Esophagus (tissue), 2 donors: ENCODE data around the gene ANKS6. TPM values are rescaled to one million over a fixed set of nuclear protein-coding genes. Genes with fewer than 3 reads are reported as not detected.

ENCODE experiments used
- H3K27ac ChIP-seq, 2 donors: one replicate each; pipeline ENCODE4 v1.5.1; 2013; ENCODE audit warnings: low read depth in 2 of 2, mild to moderate bottlenecking in 2 of 2, inconsistent platforms in 1 of 2, low read length in 1 of 2, moderate library complexity in 1 of 2
- H3K27me3 ChIP-seq, 2 donors: one replicate each; pipeline ENCODE4 v1.6.1; 2013; ENCODE audit warnings: low read length in 2 of 2, control low read depth in 1 of 2, mild to moderate bottlenecking in 1 of 2; ENCODE audit not compliant: insufficient read depth in 2 of 2, control insufficient read depth in 1 of 2
- H3K36me3 ChIP-seq, 2 donors: one replicate each; pipeline ENCODE4 v1.6.1; 2013; ENCODE audit warnings: low read length in 1 of 2; ENCODE audit not compliant: control insufficient read depth in 2 of 2, insufficient read depth in 2 of 2
- H3K4me1 ChIP-seq, 2 donors: one replicate each; pipeline ENCODE4 v1.6.1; 2013; ENCODE audit warnings: low read length in 1 of 2; ENCODE audit not compliant: control insufficient read depth in 2 of 2, insufficient read depth in 2 of 2
- H3K4me3 ChIP-seq, 2 donors: one replicate each; pipeline ENCODE4 v1.5.1; 2013; ENCODE audit warnings: low read length in 2 of 2, mild to moderate bottlenecking in 2 of 2, low read depth in 1 of 2, moderate library complexity in 1 of 2
- H3K9me3 ChIP-seq, 2 donors: one replicate each; pipeline ENCODE4 v1.6.1; 2013; ENCODE audit warnings: mild to moderate bottlenecking in 2 of 2, low read depth in 1 of 2, low read length in 1 of 2, moderate library complexity in 1 of 2; ENCODE audit not compliant: control insufficient read depth in 2 of 2, insufficient read depth in 1 of 2
- WGBS, 2 donors: extraction: QIAGEN DNeasy Blood & Tissue Kit; methylation state at CpG; one replicate each; pipeline ENCODE4 v1.1.7; 2013; 5-methylcytosine and 5-hydroxymethylcytosine counted together
- polyA plus RNA-seq, 2 donors: library from polyadenylated mRNA; stranded (reverse); fragments of 200-250 nt; gene quantifications; one replicate each; pipeline ENCODE4 v1.2.3, GENCODE V29; 2013
- donor health status: healthy with polysubstance abuse.
- donor health status: Bipolar disorder and iron deficiency.

Gene ANKS6
- polyA plus RNA-seq, 2 donors: 9.6 to 12.9 TPM

DNA sequence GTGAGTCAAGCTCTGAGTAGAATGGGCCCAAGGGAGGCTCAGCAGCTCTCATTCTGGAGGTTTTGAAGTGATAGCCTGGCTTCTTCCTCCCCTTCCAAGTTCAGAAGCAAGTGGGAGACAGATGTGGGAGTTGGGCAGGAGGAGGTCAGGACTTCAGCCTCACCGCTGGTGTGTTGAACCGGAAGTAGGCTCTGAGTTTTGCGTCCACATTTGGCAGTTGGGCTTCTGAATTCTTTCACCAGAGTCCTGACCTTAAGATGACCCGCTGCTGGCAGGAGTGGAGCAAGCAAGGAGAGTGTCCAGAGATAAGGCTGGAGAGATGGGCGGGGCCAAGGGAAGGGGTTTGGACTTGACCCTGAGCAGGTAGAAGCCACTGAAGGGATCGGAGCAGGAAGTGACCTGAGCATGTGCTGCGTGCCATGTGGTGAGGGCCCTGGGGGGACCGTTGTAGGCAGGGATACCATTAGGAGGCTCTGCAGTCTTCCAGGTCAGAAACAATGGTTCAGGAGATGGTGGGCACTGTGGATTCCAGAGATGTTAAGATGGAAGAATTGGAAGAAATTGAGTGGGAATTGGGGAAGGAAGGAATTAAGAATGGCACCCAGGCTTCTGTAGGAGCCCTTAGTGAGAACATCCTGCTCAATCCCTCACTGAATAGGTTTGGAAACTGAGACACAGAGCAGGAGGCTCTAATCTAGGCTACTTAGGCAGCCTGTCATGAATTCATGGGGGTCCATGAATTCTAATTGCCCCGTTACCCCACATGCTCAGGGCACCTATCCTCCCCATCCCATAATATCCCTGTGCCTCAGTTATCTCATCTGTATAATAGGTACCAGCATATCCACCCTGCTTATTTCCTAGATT, 37.0 kb upstream of the ANKS6 start:
- Histone ChIP-seq H3K36me3 (peaks cover 8 to 16% of the 10 kb centered on the region in 2 donors), H3K4me1 (no peaks in the 10 kb centered on the region)
- 85 to 86% methylated on average over 9 of the region's 9 CpGs for WGBS, 2 donors

DNA sequence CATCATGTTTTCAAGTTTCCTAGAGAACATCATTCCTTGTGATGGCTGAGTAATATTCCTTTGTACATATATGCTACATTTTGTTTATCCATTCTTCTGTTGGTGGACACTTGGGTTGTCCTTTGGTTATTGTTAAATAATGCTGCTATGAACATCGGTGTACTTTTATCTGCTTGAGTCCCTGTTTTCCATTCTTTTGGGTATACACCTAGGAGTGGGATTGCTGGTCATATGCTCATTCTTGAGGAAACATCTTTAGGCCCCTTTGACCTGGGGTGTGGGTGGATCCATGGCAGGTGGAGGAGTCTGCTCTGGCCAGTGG, 36.4 kb upstream of the ANKS6 start:
- H3K4me1 ChIP-seq: no peaks in the 10 kb centered on the region
- H3K4me3 ChIP-seq: no peak overlapping the region
- no peak overlapping the region for H3K27ac ChIP-seq
- peaks cover 8 to 19% of the 10 kb centered on the region in 2 donors for H3K36me3 ChIP-seq
- no peaks in the 10 kb centered on the region for H3K27me3 ChIP-seq
- WGBS, 2 donors: 97 to 100% methylated on average over 1 of the region's 1 CpG
- H3K9me3 ChIP-seq: no peaks in the 10 kb centered on the region

More for the DNA sequence above, 37.0 kb upstream of the ANKS6 start:
- no peaks in the 10 kb centered on the region for H3K27me3 ChIP-seq
- no peaks in the 10 kb centered on the region for H3K9me3 ChIP-seq
- H3K4me3 ChIP-seq: no peak overlapping the region
- H3K27ac ChIP-seq: no peak overlapping the region

DNA sequence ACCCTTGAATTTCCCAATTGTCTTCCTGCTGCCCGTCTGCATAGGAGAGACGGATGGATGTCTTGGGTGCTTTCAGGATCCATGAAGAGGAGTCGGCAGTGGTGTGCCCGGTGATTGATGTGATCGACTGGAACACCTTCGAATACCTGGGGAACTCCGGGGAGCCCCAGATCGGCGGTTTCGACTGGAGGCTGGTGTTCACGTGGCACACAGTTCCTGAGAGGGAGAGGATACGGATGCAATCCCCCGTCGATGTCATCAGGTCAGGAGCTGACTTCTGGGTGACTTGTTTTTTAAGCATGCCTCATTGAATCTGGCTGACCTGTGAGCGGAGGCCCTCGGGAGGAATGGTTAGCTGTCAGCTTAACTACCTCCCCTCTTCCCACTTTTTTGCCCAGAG, 35.3 kb upstream of the ANKS6 start:
- Histone ChIP-seq H3K27me3 (no peaks in the 10 kb centered on the region), H3K4me3 (no peak overlapping the region), H3K27ac (no peak overlapping the region), H3K36me3 (peaks cover 5 to 20% of the 10 kb centered on the region in 2 donors), H3K4me1 (no peaks in the 10 kb centered on the region), H3K9me3 (no peaks in the 10 kb centered on the region)
- WGBS, 2 donors: 93% methylated on average over 16 of the region's 16 CpGs

GRCh38 chr9:98830554-98830953, 34.2 kb upstream of the ANKS6 start:
- Histone ChIP-seq H3K27ac (no peak overlapping the region), H3K36me3 (peaks cover 4 to 20% of the 10 kb centered on the region in 2 donors), H3K4me3 (no peak overlapping the region), H3K27me3 (no peaks in the 10 kb centered on the region), H3K4me1 (no peaks in the 10 kb centered on the region), H3K9me3 (no peaks in the 10 kb centered on the region)
- 89 to 95% methylated on average over 5 of the region's 5 CpGs for WGBS, 2 donors

GRCh38 chr9:98829766-98830165, 33.4 kb upstream of the ANKS6 start:
- Histone ChIP-seq H3K36me3 (peaks cover 0 to 20% of the 10 kb centered on the region in 2 donors), H3K9me3 (no peaks in the 10 kb centered on the region), H3K4me1 (no peaks in the 10 kb centered on the region), H3K27ac (no peak overlapping the region), H3K4me3 (no peak overlapping the region), H3K27me3 (no peaks in the 10 kb centered on the region)
- 85 to 90% methylated on average over 5 of the region's 5 CpGs for WGBS, 2 donors

DNA sequence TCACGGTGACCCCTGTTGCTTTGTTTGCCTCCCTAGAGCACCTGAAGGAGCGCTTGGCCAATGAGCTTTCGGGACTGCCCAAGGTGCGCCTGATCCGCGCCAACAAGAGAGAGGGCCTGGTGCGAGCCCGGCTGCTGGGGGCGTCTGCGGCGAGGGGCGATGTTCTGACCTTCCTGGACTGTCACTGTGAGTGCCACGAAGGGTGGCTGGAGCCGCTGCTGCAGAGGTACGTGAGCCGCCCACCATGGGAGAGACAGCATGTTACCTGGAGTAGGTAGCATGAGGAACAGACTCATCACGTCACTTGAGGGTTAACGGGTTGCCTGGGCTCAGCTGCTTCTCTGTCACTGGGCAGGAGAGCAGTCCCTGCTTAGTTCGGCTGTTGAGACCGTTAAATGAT, 30.4 kb upstream of the ANKS6 start:
- peaks cover 0 to 17% of the 10 kb centered on the region in 2 donors for H3K36me3 ChIP-seq
- H3K27me3 ChIP-seq: no peaks in the 10 kb centered on the region
- peaks cover 0 to 5% of the 10 kb centered on the region in 2 donors for H3K9me3 ChIP-seq
- 96 to 97% methylated on average over 20 of the region's 20 CpGs for WGBS, 2 donors
- H3K4me3 ChIP-seq: no peak overlapping the region
- no peak overlapping the region for H3K27ac ChIP-seq
- H3K4me1 ChIP-seq: peaks cover 0 to 3% of the 10 kb centered on the region in 2 donors

GRCh38 chr9:98825414-98825813, 29.1 kb upstream of the ANKS6 start:
- Histone ChIP-seq H3K27ac (no peak overlapping the region), H3K36me3 (peaks cover 0 to 16% of the 10 kb centered on the region in 2 donors), H3K9me3 (peaks cover 0 to 5% of the 10 kb centered on the region in 2 donors), H3K27me3 (no peaks in the 10 kb centered on the region), H3K4me1 (peaks cover 0 to 3% of the 10 kb centered on the region in 2 donors), H3K4me3 (no peak overlapping the region)
- 83 to 91% methylated on average over 3 of the region's 3 CpGs for WGBS, 2 donors

DNA sequence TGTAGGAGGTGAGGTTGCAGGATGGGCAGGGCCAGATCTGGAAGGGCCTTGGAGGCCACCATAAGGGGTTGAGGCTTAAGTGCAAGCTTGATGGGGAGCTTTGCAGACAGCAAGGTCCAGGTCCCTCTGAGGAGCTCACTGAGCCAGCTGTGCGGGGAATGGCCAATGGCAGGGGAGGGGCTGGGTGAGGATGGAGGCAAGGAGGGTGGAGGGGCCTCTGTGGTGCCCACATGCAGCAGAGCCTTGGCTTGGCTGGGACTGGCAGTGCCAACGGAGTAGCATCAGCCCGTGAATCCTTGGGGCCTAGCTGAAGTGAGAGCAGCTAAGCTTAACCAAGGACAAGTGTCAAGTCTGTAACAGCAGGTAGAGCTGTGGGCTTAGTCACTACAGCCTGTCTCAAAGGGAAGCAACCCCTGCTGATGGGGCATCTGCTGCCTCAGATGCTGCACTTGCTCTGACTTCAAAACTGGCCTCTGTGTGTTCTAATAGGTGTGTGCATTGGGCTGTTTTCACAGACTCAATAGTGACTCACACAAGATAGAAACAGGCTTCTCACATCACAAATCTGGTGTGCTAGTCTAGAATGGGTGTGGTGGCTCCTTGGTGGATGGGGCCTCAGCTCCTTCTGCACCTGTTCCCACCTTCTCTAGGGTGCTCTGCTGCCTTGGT, 27.4 kb upstream of the ANKS6 start:
- Histone ChIP-seq H3K9me3 (peaks cover 0 to 5% of the 10 kb centered on the region in 2 donors), H3K27me3 (no peaks in the 10 kb centered on the region), H3K4me1 (peaks cover 0 to 3% of the 10 kb centered on the region in 2 donors), H3K36me3 (peaks cover 0 to 16% of the 10 kb centered on the region in 2 donors), H3K27ac (no peak overlapping the region), H3K4me3 (no peak overlapping the region)
- WGBS, 2 donors: 97 to 99% methylated on average over 3 of the region's 3 CpGs

GRCh38 chr9:98822661-98823060, 26.3 kb upstream of the ANKS6 start:
- Histone ChIP-seq H3K27me3 (no peaks in the 10 kb centered on the region), H3K36me3 (peaks cover 0 to 10% of the 10 kb centered on the region in 2 donors), H3K4me3 (no peak overlapping the region), H3K9me3 (peaks cover 0 to 5% of the 10 kb centered on the region in 2 donors), H3K27ac (no peak overlapping the region), H3K4me1 (peaks cover 0 to 3% of the 10 kb centered on the region in 2 donors)
- 92 to 95% methylated on average over 6 of the region's 6 CpGs for WGBS, 2 donors
